C4-2B (cell line): ENCODE results near the gene REV3L.

Experiments
- H3K27ac ChIP-seq: fragments of 450-650 bp; 2 replicates; pipeline ENCODE4 v1.5.1; 2017
- ZFX ChIP-seq: fragments of 450-650 bp; IDR thresholded peaks from 2 replicates; pipeline ENCODE4 v1.6.1; 2017
- TF ChIP-seq, protein P1 (sequence below): fragments of 450-650 bp; conservative IDR thresholded peaks from 2 replicates; pipeline ENCODE4 v1.5.1; 2017; ENCODE audit warnings: mild to moderate bottlenecking

Gene REV3L

DNA sequence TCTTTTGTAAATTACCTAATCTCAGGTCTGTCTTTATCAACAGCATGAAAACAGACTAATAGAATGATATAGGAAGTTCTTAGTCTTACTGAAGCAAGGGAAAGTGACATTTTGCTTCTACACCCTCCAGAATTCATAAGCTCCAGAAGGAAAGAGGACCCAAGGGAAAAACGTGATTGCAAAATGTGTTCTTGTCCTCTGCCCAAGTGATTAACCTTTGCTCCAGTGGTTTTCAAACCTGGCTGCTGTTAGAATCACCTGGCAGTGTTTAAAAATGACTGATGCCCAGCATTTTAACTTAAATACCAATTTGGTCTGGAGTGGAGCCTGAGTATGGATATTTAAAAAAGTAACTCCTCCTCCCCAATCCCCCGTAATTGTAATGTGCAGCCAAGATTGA, 204.3 kb downstream of the REV3L start:
- TF ChIP-seq ZFX = no peak
- TF ChIP-seq, protein P1, sequence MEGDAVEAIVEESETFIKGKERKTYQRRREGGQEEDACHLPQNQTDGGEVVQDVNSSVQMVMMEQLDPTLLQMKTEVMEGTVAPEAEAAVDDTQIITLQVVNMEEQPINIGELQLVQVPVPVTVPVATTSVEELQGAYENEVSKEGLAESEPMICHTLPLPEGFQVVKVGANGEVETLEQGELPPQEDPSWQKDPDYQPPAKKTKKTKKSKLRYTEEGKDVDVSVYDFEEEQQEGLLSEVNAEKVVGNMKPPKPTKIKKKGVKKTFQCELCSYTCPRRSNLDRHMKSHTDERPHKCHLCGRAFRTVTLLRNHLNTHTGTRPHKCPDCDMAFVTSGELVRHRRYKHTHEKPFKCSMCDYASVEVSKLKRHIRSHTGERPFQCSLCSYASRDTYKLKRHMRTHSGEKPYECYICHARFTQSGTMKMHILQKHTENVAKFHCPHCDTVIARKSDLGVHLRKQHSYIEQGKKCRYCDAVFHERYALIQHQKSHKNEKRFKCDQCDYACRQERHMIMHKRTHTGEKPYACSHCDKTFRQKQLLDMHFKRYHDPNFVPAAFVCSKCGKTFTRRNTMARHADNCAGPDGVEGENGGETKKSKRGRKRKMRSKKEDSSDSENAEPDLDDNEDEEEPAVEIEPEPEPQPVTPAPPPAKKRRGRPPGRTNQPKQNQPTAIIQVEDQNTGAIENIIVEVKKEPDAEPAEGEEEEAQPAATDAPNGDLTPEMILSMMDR = no peak
- H3K27ac ChIP-seq = no peak overlapping the region

DNA sequence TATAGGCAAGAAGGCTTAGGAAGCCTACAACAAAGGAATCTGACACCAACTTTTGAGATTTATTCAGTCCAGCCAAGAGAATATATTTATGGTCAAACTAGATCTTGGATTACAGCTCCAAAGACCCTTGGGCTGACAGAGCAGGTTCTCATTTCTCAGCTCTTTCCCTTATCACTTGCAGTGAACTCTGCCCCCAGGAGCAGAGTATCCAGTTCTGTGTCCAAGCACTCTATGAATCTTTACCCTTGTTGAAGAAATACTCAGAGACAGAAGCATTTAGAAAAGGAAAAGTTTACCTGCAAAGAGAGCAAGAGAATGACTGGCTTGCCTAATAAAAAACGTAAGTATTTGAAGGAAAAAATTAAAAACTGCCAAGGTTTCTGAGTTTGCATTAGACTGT, 205.2 kb downstream of the REV3L start:
- TF ChIP-seq, protein P1 = no peak
- TF ChIP-seq ZFX = no peak

DNA sequence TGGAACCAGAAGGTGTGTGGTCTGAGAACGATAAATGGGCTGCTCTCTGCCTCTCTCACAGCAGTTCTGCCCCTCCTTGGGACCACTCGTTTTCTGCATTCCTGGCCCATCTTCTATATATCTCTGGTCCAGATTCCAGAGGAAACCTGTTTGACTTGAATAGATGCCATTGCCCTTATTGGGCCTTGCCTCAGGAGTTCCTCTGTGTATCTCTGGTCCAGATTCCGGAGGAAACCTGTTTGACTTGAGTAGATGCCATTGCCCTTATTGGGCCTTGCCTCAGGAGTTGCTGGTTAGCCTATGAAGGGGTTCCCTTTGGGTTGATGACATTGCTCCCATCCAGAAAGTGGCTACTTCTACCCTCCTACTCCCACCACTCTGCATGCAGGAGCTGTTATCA, 206.3 kb downstream of the REV3L start:
- H3K27ac ChIP-seq = no peak overlapping the region
- TF ChIP-seq ZFX = no peak
- TF ChIP-seq, protein P1 = no peak

More for the DNA sequence above, 205.2 kb downstream of the REV3L start:
- H3K27ac ChIP-seq = no peak overlapping the region

DNA sequence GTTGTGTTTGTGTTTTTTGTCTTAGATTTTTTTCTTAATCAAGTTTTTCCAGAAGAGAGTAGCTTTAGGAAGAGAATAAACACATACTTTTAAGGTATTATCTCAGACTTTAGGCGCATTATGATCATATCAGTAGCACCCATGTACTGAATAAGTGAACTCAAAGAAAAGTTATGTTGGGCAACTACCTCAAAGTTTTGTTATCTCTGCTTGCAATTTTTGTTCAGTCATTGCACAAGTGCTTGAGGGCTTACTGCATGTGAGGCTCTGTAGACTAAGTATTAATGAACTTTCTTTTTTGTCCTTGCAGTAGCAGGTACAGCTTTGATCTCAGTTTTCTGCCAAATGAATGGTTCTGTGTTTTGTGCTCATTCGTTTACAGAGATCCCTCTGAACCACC, 206.7 kb downstream of the REV3L start:
- no peak overlapping the region for H3K27ac ChIP-seq
- TF ChIP-seq, protein P1 = no peak
- no peak for TF ChIP-seq ZFX

DNA sequence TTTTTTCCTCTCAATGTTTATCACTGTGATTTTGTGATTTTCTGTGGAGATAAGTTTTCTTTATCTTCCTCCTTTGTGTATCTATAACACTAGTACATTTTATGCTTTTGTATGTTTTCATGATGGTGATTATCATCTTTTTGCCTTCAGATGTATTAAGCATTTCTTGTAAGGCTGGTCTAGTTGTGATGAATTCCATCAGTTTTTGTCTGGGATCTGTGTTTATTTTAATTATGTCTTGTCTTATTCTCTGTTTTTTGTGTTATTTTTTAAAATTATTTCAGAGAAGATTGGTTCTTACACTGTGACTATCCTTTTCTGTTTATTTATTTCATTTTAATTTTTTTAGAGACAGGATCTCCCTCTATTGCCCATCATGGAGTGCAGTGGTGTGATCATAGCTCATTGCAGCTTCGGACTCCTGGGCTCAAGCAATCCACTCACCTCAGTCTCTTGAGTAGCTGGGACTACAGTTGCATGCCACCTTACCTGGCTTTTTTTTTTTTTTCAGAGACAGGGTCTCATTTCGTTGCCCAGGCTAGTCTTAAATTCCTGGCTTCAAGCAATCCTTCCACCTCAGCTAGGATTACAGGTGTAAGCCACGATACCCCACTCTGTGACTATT, 208.3 kb downstream of the REV3L start:
- TF ChIP-seq ZFX = no peak
- TF ChIP-seq, protein P1 = no peak
- H3K27ac ChIP-seq = no peak overlapping the region

DNA sequence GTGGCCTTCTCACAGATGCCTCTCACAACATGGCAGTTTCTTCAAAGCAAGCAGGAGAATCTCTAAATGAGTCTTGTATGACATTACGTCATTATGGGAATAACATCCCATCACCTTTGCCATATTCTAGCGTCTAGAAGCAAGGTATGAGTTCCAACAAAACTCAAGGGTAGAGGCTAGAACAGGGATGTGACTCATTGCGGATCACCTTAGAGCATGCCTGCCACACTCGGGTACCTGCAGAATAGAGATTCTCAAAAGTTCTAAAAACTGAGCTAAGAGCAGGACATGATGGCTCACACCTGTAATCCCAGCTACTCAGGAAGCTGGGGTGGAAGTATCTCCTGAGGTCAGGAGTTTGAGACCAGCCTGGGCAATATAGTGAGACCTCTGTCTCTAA, 212.9 kb downstream of the REV3L start:
- TF ChIP-seq, protein P1 = no peak
- no peak for TF ChIP-seq ZFX
- no peak overlapping the region for H3K27ac ChIP-seq

DNA sequence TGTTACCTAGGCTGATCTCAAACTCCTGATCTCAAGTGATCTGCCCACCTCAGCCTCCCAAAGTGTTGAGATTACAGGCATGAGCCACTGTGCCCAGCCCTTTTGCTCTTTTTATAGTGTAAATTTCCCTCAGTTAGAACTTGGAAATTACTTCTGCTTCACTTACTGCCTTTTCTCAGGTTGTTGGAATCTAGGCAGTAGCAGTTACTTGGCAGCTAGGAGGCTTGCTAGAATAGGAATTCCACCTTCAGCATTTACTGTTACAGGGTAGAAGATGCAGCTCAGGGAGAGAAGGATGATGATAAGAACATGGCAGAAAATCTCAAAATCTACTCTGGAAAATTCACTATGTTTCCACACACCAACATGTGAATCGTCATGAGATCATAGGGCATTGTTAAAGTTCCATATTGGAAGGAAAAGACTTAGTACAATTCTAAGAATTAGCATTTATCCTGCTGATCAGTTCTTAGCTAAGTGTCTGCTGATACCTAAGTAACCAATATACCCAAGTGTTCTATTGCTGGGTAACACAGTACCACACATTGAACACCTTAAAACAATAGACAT, 213.5 kb downstream of the REV3L start:
- no peak overlapping the region for H3K27ac ChIP-seq
- TF ChIP-seq ZFX = no peak
- TF ChIP-seq, protein P1 = no peak
